Sigmoid colon (tissue), 7 donors: ENCODE data around the gene TMEM235. TPM values are rescaled to one million over a fixed set of nuclear protein-coding genes. Genes with fewer than 3 reads are reported as not detected.

Experiments used
- DNase-seq: peaks from one replicate; pipeline ENCODE4 v3.0.0-alpha.2; 2019
- H3K27ac ChIP-seq, 4 donors: fragments of 200-600 bp; sonication (generic); one replicate each; pipeline ENCODE4 v1.5.1; 2016 to 2019; ENCODE audit warnings: mild to moderate bottlenecking in 1 of 4
- H3K27me3 ChIP-seq, 3 donors: fragments of 200-600 bp; sonication (generic); one replicate each; pipeline ENCODE4 v1.5.1; 2019; ENCODE audit warnings: mild to moderate bottlenecking in 1 of 3
- H3K36me3 ChIP-seq, 4 donors: fragments of 200-600 bp; sonication (generic); one replicate each; pipeline ENCODE4 v1.5.1; 2016 to 2019
- H3K4me1 ChIP-seq, 4 donors: fragments of 200-600 bp; sonication (generic); one replicate each; pipeline ENCODE4 v1.5.1; 2017 to 2019
- H3K4me3 ChIP-seq, 4 donors: fragments of 200-600 bp; sonication (generic); one replicate each; pipeline ENCODE4 v1.5.1; 2017 to 2019; ENCODE audit warnings: mild to moderate bottlenecking in 2 of 4, moderate library complexity in 1 of 4
- H3K9me3 ChIP-seq, 4 donors: fragments of 200-600 bp in 3 of 4; sonication (generic) in 3 of 4; one replicate each; pipeline versions ENCODE4 v1.5.1 to v1.6.1; 2013 to 2019
- EP300 ChIP-seq, 4 donors: sonication (generic); formaldehyde crosslinking; IDR thresholded peaks; one replicate each; pipeline ENCODE4 v1.6.1; 2017; ENCODE audit warnings: antibody characterized with exemption in 4 of 4
- POLR2A ChIP-seq, 2 donors: fragments of 450-650 bp; IDR thresholded peaks; one replicate each; pipeline ENCODE4 v1.6.1; 2016; ENCODE audit warnings: antibody characterized with exemption in 2 of 2, mild to moderate bottlenecking in 2 of 2, moderate library complexity in 2 of 2
- POLR2AphosphoS5 ChIP-seq, 4 donors: sonication (generic); formaldehyde crosslinking; IDR thresholded peaks; one replicate each; pipeline ENCODE4 v1.6.1; 2017; ENCODE audit warnings: antibody characterized with exemption in 4 of 4
- WGBS, 2 donors: extraction: QIAGEN DNeasy Blood & Tissue Kit; methylation state at CpG; one replicate each; pipeline ENCODE4 v1.1.7; 2013; 5-methylcytosine and 5-hydroxymethylcytosine counted together
- intact Hi-C: fragments of 100-400 bp; cut with DNase I; formaldehyde crosslinking; loops from one replicate; pipeline ENCODE4 v1.15.1; 2023
- polyA plus RNA-seq, 3 donors: library from polyadenylated mRNA; stranded (reverse); fragments of 200-250 nt; gene quantifications; one replicate each; pipeline ENCODE4 v1.2.3, GENCODE V29; 2013
- total RNA-seq, 4 donors: library from RNA; depleted of rRNA; stranded (reverse); fragments of >200 nt; gene quantifications; one replicate each; pipeline ENCODE4 v1.1.0, GENCODE V29; 2016
- TF ChIP-seq, protein P1 (sequence below), 4 experiments: fragments of 450-650 bp in 3 of 4; fragments of 200-600 bp in 1 of 4; IDR thresholded peaks; one replicate each; pipeline ENCODE4 v1.5.1; 2016 to 2019; ENCODE audit warnings: antibody characterized with exemption in 4 of 4, mild to moderate bottlenecking in 3 of 4, moderate library complexity in 2 of 4
- donor health status: healthy with polysubstance abuse.
- donor health status: Bipolar disorder and iron deficiency.
- donor health status: healthy.

The TMEM235 gene
- total and polyA plus RNA-seq, 7 donors = 0.04 TPM; not detected in 6

GRCh38 chr17:78272181-78272913, 40.9 kb downstream of the TMEM235 start:
- H3K9me3 ChIP-seq = no peaks in the 10 kb centered on the region
- WGBS, 2 donors = 6 to 20% methylated on average over 17 of the region's 17 CpGs
- TF ChIP-seq POLR2AphosphoS5 (IDR thresholded peaks at IDR 0.05) (peak in 3 of 4 donors; percentile 32 to 52 (median 36)), EP300 (IDR thresholded peaks at IDR 0.05) (peak in 1 of 4 donors; percentile 46)
- TF ChIP-seq, protein P1, sequence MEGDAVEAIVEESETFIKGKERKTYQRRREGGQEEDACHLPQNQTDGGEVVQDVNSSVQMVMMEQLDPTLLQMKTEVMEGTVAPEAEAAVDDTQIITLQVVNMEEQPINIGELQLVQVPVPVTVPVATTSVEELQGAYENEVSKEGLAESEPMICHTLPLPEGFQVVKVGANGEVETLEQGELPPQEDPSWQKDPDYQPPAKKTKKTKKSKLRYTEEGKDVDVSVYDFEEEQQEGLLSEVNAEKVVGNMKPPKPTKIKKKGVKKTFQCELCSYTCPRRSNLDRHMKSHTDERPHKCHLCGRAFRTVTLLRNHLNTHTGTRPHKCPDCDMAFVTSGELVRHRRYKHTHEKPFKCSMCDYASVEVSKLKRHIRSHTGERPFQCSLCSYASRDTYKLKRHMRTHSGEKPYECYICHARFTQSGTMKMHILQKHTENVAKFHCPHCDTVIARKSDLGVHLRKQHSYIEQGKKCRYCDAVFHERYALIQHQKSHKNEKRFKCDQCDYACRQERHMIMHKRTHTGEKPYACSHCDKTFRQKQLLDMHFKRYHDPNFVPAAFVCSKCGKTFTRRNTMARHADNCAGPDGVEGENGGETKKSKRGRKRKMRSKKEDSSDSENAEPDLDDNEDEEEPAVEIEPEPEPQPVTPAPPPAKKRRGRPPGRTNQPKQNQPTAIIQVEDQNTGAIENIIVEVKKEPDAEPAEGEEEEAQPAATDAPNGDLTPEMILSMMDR (IDR thresholded peaks at IDR 0.05) = no peak
- H3K4me3 ChIP-seq = no peak overlapping the region
- no peaks in the 10 kb centered on the region for H3K36me3 ChIP-seq
- H3K27ac ChIP-seq = no peak overlapping the region
- intact Hi-C loops = no loop called here
- H3K27me3 ChIP-seq = peaks cover 3 to 43% (median 26%) of the 10 kb centered on the region in 3 donors
- H3K4me1 ChIP-seq = peaks cover 0 to 5% (median 0%) of the 10 kb centered on the region in 4 donors
- peak; percentile 92 for DNase-seq

DNA sequence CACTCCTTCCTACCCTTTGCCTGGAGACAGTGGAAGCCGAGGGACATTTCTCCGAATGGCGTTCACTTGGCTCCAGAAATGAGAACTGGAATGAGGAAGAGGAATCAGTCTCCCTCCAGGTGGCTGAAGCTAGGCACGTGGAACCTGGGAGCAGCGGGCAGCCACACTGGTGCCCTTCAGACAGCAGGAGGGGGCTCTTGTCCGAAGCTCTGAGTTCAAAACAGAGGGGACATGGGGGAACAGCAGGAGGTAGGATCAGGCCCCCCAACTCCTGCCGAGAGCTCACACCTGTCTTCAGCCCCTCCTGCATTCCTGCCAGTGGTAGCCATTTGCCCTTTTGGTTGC, 41.5 kb downstream of the TMEM235 start:
- H3K4me1 ChIP-seq = peaks cover 0 to 5% (median 0%) of the 10 kb centered on the region in 4 donors
- H3K27me3 ChIP-seq = peaks cover 3 to 43% (median 26%) of the 10 kb centered on the region in 3 donors
- WGBS, 2 donors = 12 to 43% methylated on average over 7 of the region's 7 CpGs
- no peak for DNase-seq
- intact Hi-C loops = no loop called here
- TF ChIP-seq EP300 (IDR thresholded peaks at IDR 0.05) (no peak), POLR2AphosphoS5 (IDR thresholded peaks at IDR 0.05) (no peak), POLR2A (IDR thresholded peaks at IDR 0.05) (no peak)
- TF ChIP-seq, protein P1 (IDR thresholded peaks at IDR 0.05) = no peak
- no peak overlapping the region for H3K4me3 ChIP-seq
- H3K27ac ChIP-seq = no peak overlapping the region
- H3K9me3 ChIP-seq = no peaks in the 10 kb centered on the region
- no peaks in the 10 kb centered on the region for H3K36me3 ChIP-seq

DNA sequence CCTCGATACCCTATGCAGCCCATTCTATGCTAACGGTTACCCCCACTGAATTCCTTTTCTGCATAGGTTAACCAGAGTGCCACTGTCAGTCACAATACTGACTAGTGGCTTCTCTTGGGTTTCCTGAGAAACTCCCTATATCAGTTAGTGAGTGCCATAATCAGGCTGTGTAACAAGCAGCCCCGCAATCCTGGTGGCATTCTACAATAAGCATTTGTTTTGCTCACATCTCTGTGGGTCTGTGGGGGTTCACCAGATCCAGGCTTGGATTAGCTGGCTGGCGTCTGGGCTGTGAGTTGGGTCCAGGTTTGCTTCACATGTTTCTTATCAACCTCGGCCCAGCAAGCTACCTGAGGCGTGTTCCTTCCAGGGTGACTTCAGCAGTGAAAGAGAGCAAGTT, 42.4 kb downstream of the TMEM235 start:
- DNase-seq = no peak
- intact Hi-C loops = no loop called here
- no peak overlapping the region for H3K4me3 ChIP-seq
- WGBS, 2 donors = 96 to 97% methylated on average over 6 of the region's 6 CpGs
- H3K36me3 ChIP-seq = no peaks in the 10 kb centered on the region
- peaks cover 3 to 37% (median 25%) of the 10 kb centered on the region in 3 donors for H3K27me3 ChIP-seq
- H3K27ac ChIP-seq = no peak overlapping the region
- peaks cover 0 to 5% (median 0%) of the 10 kb centered on the region in 4 donors for H3K4me1 ChIP-seq
- TF ChIP-seq EP300 (IDR thresholded peaks at IDR 0.05) (no peak), POLR2A (IDR thresholded peaks at IDR 0.05) (no peak), POLR2AphosphoS5 (IDR thresholded peaks at IDR 0.05) (no peak)
- TF ChIP-seq, protein P1 (IDR thresholded peaks at IDR 0.05) = no peak
- H3K9me3 ChIP-seq = no peaks in the 10 kb centered on the region

DNA sequence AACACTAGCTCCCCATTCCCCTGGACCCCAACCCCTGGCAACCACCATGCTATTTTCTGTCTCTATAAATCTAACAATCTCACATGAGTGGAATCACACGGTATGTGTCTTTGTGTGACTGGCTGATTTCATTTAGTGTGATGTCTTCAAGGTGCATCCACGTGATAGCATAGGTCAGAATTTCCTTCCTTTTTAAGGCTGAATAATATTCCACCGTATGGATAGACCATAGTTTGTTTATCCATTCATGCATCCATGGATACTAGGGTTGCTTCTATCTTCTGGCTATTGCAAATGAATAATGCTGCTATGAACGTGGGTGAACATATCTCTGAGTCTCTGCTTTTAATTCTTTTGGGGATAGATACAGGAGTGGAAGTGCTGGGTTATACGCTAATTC, 43.9 kb downstream of the TMEM235 start:
- Histone ChIP-seq H3K27me3 (peaks cover 0 to 22% (median 11%) of the 10 kb centered on the region in 3 donors), H3K27ac (no peak overlapping the region), H3K4me3 (no peak overlapping the region), H3K9me3 (no peaks in the 10 kb centered on the region), H3K36me3 (no peaks in the 10 kb centered on the region), H3K4me1 (no peaks in the 10 kb centered on the region)
- no peak for TF ChIP-seq POLR2A (IDR thresholded peaks at IDR 0.05)
- no peak for TF ChIP-seq EP300 (IDR thresholded peaks at IDR 0.05)
- TF ChIP-seq POLR2AphosphoS5 (IDR thresholded peaks at IDR 0.05) = no peak
- TF ChIP-seq, protein P1 (IDR thresholded peaks at IDR 0.05) = no peak
- no peak for DNase-seq
- intact Hi-C loops = no loop called here
- WGBS, 2 donors = 91 to 95% methylated on average over 5 of the region's 5 CpGs
